VCaP (cell line): Measurements from ENCODE around the gene ZNF280A.
A peak's percentile ranks its signal among the peaks of the same experiment; 100 is the strongest.

Experiments used
- H3K27ac ChIP-seq: fragments of 450-650 bp; 2 replicates; pipeline ENCODE4 v1.5.1; 2017
- CTCF ChIP-seq: fragments of 450-650 bp; conservative IDR thresholded peaks from 2 replicates; pipeline ENCODE4 v1.5.1; 2017; ENCODE audit warnings: mild to moderate bottlenecking, moderate library complexity

Gene ZNF280A

GRCh38 chr22:22464541-22465054 lies 55.5 kb downstream of the ZNF280A start:
- no peak for TF ChIP-seq CTCF
- no peak overlapping the region for H3K27ac ChIP-seq

GRCh38 chr22:22463855-22464540 lies 56.1 kb downstream of the ZNF280A start:
- H3K27ac ChIP-seq, result no peak overlapping the region
- peak; percentile 72 for TF ChIP-seq CTCF
